Trophoblast cell (in vitro differentiated cells and primary cell): Measurements from ENCODE around the gene BCL2L1.
A peak's percentile ranks its signal among the peaks of the same experiment; 100 is the strongest.

Experiments used
- DNase-seq, 2 donors: peaks; one replicate each; pipeline ENCODE4 v3.0.0-alpha.2; 2016
- H2AFZ ChIP-seq: 2 replicates; pipeline ENCODE4 v1.6.1; 2013; ENCODE audit warnings: low read length, moderate library complexity, mild to moderate bottlenecking; ENCODE audit not compliant: insufficient read depth, poor library complexity
- H2AK5ac ChIP-seq: 2 replicates; pipeline ENCODE4 v1.6.1; 2013; ENCODE audit warnings: mild to moderate bottlenecking, low read length
- H2BK120ac ChIP-seq: 2 replicates; pipeline ENCODE4 v1.6.1; 2013; ENCODE audit warnings: low read length, mild to moderate bottlenecking, moderate library complexity; ENCODE audit not compliant: insufficient read depth, poor library complexity
- H2BK12ac ChIP-seq: 2 replicates; pipeline ENCODE4 v1.6.1; 2013; ENCODE audit warnings: mild to moderate bottlenecking, low read length, moderate library complexity
- H2BK5ac ChIP-seq: 2 replicates; pipeline ENCODE4 v1.6.1; 2013; ENCODE audit warnings: low read length, low read depth, moderate library complexity, mild to moderate bottlenecking; ENCODE audit not compliant: poor library complexity
- H3K14ac ChIP-seq: 2 replicates; pipeline ENCODE4 v1.6.1; 2013; ENCODE audit warnings: mild to moderate bottlenecking, low read length
- H3K18ac ChIP-seq: 2 replicates; pipeline ENCODE4 v1.6.1; 2013; ENCODE audit warnings: mild to moderate bottlenecking, low read length
- H3K23ac ChIP-seq: 2 replicates; pipeline ENCODE4 v1.6.1; 2013; ENCODE audit warnings: low read length
- H3K27ac ChIP-seq: 2 replicates; pipeline ENCODE4 v1.5.1; 2013; ENCODE audit warnings: low read depth, mild to moderate bottlenecking, inconsistent platforms, low read length, moderate library complexity
- H3K27me3 ChIP-seq: 2 replicates; pipeline ENCODE4 v1.6.1; 2013; ENCODE audit warnings: inconsistent platforms, mild to moderate bottlenecking, low read length, moderate library complexity; ENCODE audit not compliant: insufficient read depth
- H3K36me3 ChIP-seq, 2 experiments: 1 replicate in 1 of 2; 2 replicates in 1 of 2; pipeline ENCODE4 v1.6.1; 2013; ENCODE audit warnings: low read length in 2 of 2, mild to moderate bottlenecking in 2 of 2, moderate library complexity in 1 of 2; ENCODE audit not compliant: insufficient read depth in 2 of 2, control insufficient read depth in 1 of 2
- H3K4ac ChIP-seq: 2 replicates; pipeline ENCODE4 v1.6.1; 2013; ENCODE audit warnings: low read depth, mild to moderate bottlenecking, low read length, moderate library complexity
- H3K4me1 ChIP-seq, 2 experiments: 1 replicate in 1 of 2; 2 replicates in 1 of 2; pipeline ENCODE4 v1.6.1; 2013; ENCODE audit warnings: low read length in 2 of 2, mild to moderate bottlenecking in 2 of 2, moderate library complexity in 1 of 2; ENCODE audit not compliant: insufficient read depth in 2 of 2, control insufficient read depth in 1 of 2
- H3K4me2 ChIP-seq: 2 replicates; pipeline ENCODE4 v1.6.1; 2013; ENCODE audit warnings: inconsistent platforms, mild to moderate bottlenecking, low read length, moderate library complexity
- H3K4me3 ChIP-seq: 2 replicates; pipeline ENCODE4 v1.5.1; 2013; ENCODE audit warnings: mild to moderate bottlenecking, low read depth, low read length, inconsistent platforms
- H3K79me1 ChIP-seq: one replicate; pipeline ENCODE4 v1.6.1; 2013; ENCODE audit warnings: low read length
- H3K79me2 ChIP-seq: 2 replicates; pipeline ENCODE4 v1.6.1; 2013; ENCODE audit warnings: low read length, mild to moderate bottlenecking; ENCODE audit not compliant: control insufficient read depth, insufficient read depth, poor library complexity
- H3K9ac ChIP-seq: 2 replicates; pipeline ENCODE4 v1.6.1; 2013; ENCODE audit warnings: mild to moderate bottlenecking, low read length
- H3K9me3 ChIP-seq: 2 replicates; pipeline ENCODE4 v1.6.1; 2013; ENCODE audit warnings: low read depth, mild to moderate bottlenecking, control low read depth, inconsistent platforms, low read length; ENCODE audit not compliant: insufficient read depth
- H4K12ac ChIP-seq: 2 replicates; pipeline ENCODE4 v1.6.1; 2013; ENCODE audit warnings: low read depth, mild to moderate bottlenecking, low read length, moderate library complexity
- H4K8ac ChIP-seq: 2 replicates; pipeline ENCODE4 v1.6.1; 2013; ENCODE audit warnings: low read depth, mild to moderate bottlenecking, low read length, moderate library complexity
- H4K91ac ChIP-seq: one replicate; pipeline ENCODE4 v1.6.1; 2013; ENCODE audit warnings: low read depth, mild to moderate bottlenecking, low read length, moderate library complexity
- WGBS: extraction: QIAGEN DNeasy Blood & Tissue Kit; methylation state at CpG from one replicate; pipeline ENCODE4 v1.1.7; 2013; ENCODE audit warnings: missing lambda C conversion rate; ENCODE audit not compliant: insufficient read length, insufficient coverage; ENCODE audit errors: extremely low coverage; 5-methylcytosine and 5-hydroxymethylcytosine counted together

The BCL2L1 gene

GRCh38 chr20:31723319-31724078 lies 831 bp upstream of the BCL2L1 start:
- peak overlapping the region; percentile 80 for H3K4ac ChIP-seq
- H3K14ac ChIP-seq = peak overlapping the region; percentile 97
- peak; percentile 96 to 98 for DNase-seq
- H2BK5ac ChIP-seq = peak overlapping the region; percentile 98
- H2BK120ac ChIP-seq = peak overlapping the region; percentile 99
- H3K79me1 ChIP-seq = peaks cover 36% of the 10 kb centered on the region
- no CpG with 5 or more reads among the region's 77 CpGs for WGBS
- no peaks in the 10 kb centered on the region for H3K27me3 ChIP-seq
- peak overlapping the region; percentile 99 for H2AFZ ChIP-seq
- H4K8ac ChIP-seq = peak overlapping the region; percentile 100
- peaks cover 19% of the 10 kb centered on the region for H3K79me2 ChIP-seq
- H2AK5ac ChIP-seq = peak overlapping the region; percentile 80
- no peaks in the 10 kb centered on the region for H3K9me3 ChIP-seq
- peak overlapping the region; percentile 84 for H3K4me2 ChIP-seq
- peaks cover 0 to 4% of the 10 kb centered on the region in 2 experiments for H3K36me3 ChIP-seq
- peak overlapping the region; percentile 78 for H3K4me3 ChIP-seq
- H3K9ac ChIP-seq = peak overlapping the region; percentile 87
- peak overlapping the region; percentile 94 for H4K12ac ChIP-seq
- H3K4me1 ChIP-seq = peaks cover 29 to 37% of the 10 kb centered on the region in 2 experiments
- peak overlapping the region; percentile 97 for H4K91ac ChIP-seq
- peak overlapping the region; percentile 87 for H3K27ac ChIP-seq
- H3K23ac ChIP-seq = no peak overlapping the region
- H3K18ac ChIP-seq = peak overlapping the region; percentile 98
- H2BK12ac ChIP-seq = peak overlapping the region; percentile 61

GRCh38 chr20:31723069-31723318 lies 326 bp upstream of the BCL2L1 start:
- peak overlapping the region; percentile 63 for H3K4me3 ChIP-seq
- peak overlapping the region; percentile 90 for H4K12ac ChIP-seq

GRCh38 chr20:31721408-31722256 lies 1.0 kb downstream of the BCL2L1 start:
- H3K18ac ChIP-seq = peak overlapping the region; percentile 88

More at GRCh38 chr20:31723069-31723318, 326 bp upstream of the BCL2L1 start:
- Histone ChIP-seq H3K27me3 (no peaks in the 10 kb centered on the region), H3K27ac (peak overlapping the region; percentile 87), H2BK5ac (peak overlapping the region; percentile 96), H3K36me3 (peaks cover 0 to 4% of the 10 kb centered on the region in 2 experiments), H3K23ac (no peak overlapping the region), H4K91ac (peak overlapping the region; percentile 94), H2AFZ (peak overlapping the region; percentile 72), H2BK120ac (peak overlapping the region; percentile 93), H3K4me2 (peak overlapping the region; percentile 84), H3K4me1 (peaks cover 29 to 37% of the 10 kb centered on the region in 2 experiments), H3K14ac (peak overlapping the region; percentile 97), H2BK12ac (peak overlapping the region; percentile 12), H3K79me1 (peaks cover 36% of the 10 kb centered on the region), H3K18ac (peak overlapping the region; percentile 87), H4K8ac (peak overlapping the region; percentile 95), H3K79me2 (peaks cover 21% of the 10 kb centered on the region), H2AK5ac (peak overlapping the region; percentile 80), H3K4ac (peak overlapping the region; percentile 70), H3K9ac (peak overlapping the region; percentile 87), H3K9me3 (no peaks in the 10 kb centered on the region)
- peak in 1 of 2 donors; percentile 53 for DNase-seq
- WGBS = no CpG with 5 or more reads among the region's 10 CpGs

More at GRCh38 chr20:31721408-31722256, 1.0 kb downstream of the BCL2L1 start:
- H3K23ac ChIP-seq = no peak overlapping the region
- no peaks in the 10 kb centered on the region for H3K9me3 ChIP-seq
- peak overlapping the region; percentile 51 for H4K8ac ChIP-seq
- peaks cover 0 to 4% of the 10 kb centered on the region in 2 experiments for H3K36me3 ChIP-seq
- H3K14ac ChIP-seq = peak overlapping the region; percentile 80
- peaks cover 31 to 40% of the 10 kb centered on the region in 2 experiments for H3K4me1 ChIP-seq
- H3K79me2 ChIP-seq = peaks cover 25% of the 10 kb centered on the region
- H2BK12ac ChIP-seq = peak overlapping the region; percentile 82
- peak overlapping the region; percentile 20 for H3K27ac ChIP-seq
- DNase-seq = no peak
- peak overlapping the region; percentile 98 for H2AK5ac ChIP-seq
- H3K27me3 ChIP-seq = no peaks in the 10 kb centered on the region
- H2BK5ac ChIP-seq = peak overlapping the region; percentile 57
- H4K12ac ChIP-seq = peak overlapping the region; percentile 67
- H3K4ac ChIP-seq = peak overlapping the region; percentile 97
- no peak overlapping the region for H3K9ac ChIP-seq
- H2BK120ac ChIP-seq = peak overlapping the region; percentile 65
- peak overlapping the region; percentile 87 for H4K91ac ChIP-seq
- no CpG with 5 or more reads among the region's 22 CpGs for WGBS
- peak overlapping the region; percentile 84 for H3K4me2 ChIP-seq
- peak overlapping the region; percentile 31 for H2AFZ ChIP-seq
- H3K4me3 ChIP-seq = no peak overlapping the region
- H3K79me1 ChIP-seq = peaks cover 41% of the 10 kb centered on the region
